ENCODE measurements around the gene MAP3K4.

DNA sequence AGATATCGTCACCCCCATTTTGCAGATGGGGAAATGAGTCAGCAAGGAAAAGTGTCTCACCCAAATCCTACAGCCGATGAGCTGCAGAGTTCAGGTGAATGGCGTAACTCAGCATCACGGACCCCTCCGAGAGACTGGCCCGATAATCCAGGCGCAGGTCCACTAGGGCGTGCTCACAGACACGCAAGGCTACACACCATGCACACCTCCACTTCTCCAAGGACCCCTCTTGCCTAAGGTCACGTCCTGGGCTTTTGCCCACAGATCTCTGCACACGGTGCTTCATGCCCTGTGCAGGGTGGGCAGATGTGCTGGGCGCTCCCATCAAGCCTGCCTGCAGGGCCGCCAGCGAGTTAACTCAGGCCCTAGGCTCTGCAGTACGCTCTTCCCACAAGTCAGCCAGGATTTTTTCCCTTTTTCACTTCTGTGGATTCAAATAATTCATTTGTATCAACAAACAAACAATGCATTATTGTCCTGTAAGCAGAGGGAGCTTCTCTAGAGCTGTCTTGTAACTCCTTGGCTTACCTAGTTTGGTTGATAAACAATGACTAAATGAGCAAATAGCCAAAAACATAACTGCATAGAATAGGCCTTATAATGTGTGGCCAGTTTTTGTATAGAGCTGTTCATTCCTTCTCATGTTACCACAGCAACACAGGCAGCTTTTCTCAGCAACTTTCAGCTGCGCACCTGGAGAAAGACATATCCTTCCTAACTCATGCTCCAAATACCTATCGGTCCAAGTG lies 143.2 kb downstream of the MAP3K4 start:
- TF ChIP-seq, protein P1, sequence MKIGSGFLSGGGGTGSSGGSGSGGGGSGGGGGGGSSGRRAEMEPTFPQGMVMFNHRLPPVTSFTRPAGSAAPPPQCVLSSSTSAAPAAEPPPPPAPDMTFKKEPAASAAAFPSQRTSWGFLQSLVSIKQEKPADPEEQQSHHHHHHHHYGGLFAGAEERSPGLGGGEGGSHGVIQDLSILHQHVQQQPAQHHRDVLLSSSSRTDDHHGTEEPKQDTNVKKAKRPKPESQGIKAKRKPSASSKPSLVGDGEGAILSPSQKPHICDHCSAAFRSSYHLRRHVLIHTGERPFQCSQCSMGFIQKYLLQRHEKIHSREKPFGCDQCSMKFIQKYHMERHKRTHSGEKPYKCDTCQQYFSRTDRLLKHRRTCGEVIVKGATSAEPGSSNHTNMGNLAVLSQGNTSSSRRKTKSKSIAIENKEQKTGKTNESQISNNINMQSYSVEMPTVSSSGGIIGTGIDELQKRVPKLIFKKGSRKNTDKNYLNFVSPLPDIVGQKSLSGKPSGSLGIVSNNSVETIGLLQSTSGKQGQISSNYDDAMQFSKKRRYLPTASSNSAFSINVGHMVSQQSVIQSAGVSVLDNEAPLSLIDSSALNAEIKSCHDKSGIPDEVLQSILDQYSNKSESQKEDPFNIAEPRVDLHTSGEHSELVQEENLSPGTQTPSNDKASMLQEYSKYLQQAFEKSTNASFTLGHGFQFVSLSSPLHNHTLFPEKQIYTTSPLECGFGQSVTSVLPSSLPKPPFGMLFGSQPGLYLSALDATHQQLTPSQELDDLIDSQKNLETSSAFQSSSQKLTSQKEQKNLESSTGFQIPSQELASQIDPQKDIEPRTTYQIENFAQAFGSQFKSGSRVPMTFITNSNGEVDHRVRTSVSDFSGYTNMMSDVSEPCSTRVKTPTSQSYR (CRISPR knock-in tag; IDR thresholded peaks at IDR 0.05), result no peak
- TF ChIP-seq PRRX2 (CRISPR knock-in tag; IDR thresholded peaks at IDR 0.05) (no peak), NFYB (CRISPR knock-in tag; conservative IDR thresholded peaks at IDR 0.05; ENCODE audit: low read depth) (no peak), CTCF (IDR thresholded peaks at IDR 0.05) (no peak), STAT6 (CRISPR knock-in tag; conservative IDR thresholded peaks at IDR 0.05; ENCODE audit: low read depth) (no peak), NR2C2 (CRISPR knock-in tag; IDR thresholded peaks at IDR 0.05) (no peak), MYBL2 (CRISPR knock-in tag; IDR thresholded peaks at IDR 0.05) (no peak), AR (CRISPR knock-in tag; IDR thresholded peaks at IDR 0.05) (no peak), TCF7 (CRISPR knock-in tag; IDR thresholded peaks at IDR 0.05; ENCODE audit: low read depth) (no peak), USF1 (CRISPR knock-in tag; IDR thresholded peaks at IDR 0.05) (no peak), ZNF232 (CRISPR knock-in tag; IDR thresholded peaks at IDR 0.05) (no peak), TEAD4 (CRISPR knock-in tag; IDR thresholded peaks at IDR 0.05) (no peak), ATF2 (CRISPR knock-in tag; IDR thresholded peaks at IDR 0.05; ENCODE audit: borderline replicate concordance, low read depth) (no peak)
- TF ChIP-seq, protein P2, sequence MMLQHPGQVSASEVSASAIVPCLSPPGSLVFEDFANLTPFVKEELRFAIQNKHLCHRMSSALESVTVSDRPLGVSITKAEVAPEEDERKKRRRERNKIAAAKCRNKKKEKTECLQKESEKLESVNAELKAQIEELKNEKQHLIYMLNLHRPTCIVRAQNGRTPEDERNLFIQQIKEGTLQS (CRISPR knock-in tag; conservative IDR thresholded peaks at IDR 0.05), result no peak

Data from WTC11 (cell line).